HepG2 (cell line): Measurements from ENCODE around the gene ATAD1. TPM values are rescaled to one million over a fixed set of nuclear protein-coding genes. Genes with fewer than 3 reads are reported as not detected.

Experiments
- ARID3A ChIP-seq: IDR thresholded peaks from 2 replicates; pipeline ENCODE4 v1.6.1; 2012; ENCODE audit warnings: low read depth, low read length, improper control_type of control experiment
- ARNT2 ChIP-seq: sonication (generic); formaldehyde crosslinking; IDR thresholded peaks from 2 replicates; pipeline ENCODE4 v1.8.0; 2022; ENCODE audit warnings: mild to moderate bottlenecking, low read depth, missing genetic modification reagents, moderate library complexity
- BRCA1 ChIP-seq: sonication (generic); formaldehyde crosslinking; IDR thresholded peaks from 2 replicates; pipeline ENCODE4 v1.4.0; 2020; ENCODE audit warnings: missing genetic modification reagents
- CEBPB ChIP-seq: IDR thresholded peaks from 2 replicates; pipeline ENCODE4 v1.6.1; 2011; ENCODE audit warnings: low read depth, low read length, improper control_type of control experiment, borderline replicate concordance
- HES4 ChIP-seq: sonication (generic); formaldehyde crosslinking; IDR thresholded peaks from 2 replicates; pipeline ENCODE4 v1.9.0; 2021; ENCODE audit warnings: mild to moderate bottlenecking, missing genetic modification reagents, borderline replicate concordance
- MEF2D ChIP-seq: sonication (generic); formaldehyde crosslinking; IDR thresholded peaks from 2 replicates; pipeline ENCODE4 v1.5.1; 2020; ENCODE audit warnings: mild to moderate bottlenecking, missing genetic modification reagents
- MYPOP ChIP-seq: sonication (generic); formaldehyde crosslinking; IDR thresholded peaks from 2 replicates; pipeline ENCODE4 v1.8.1; 2023; ENCODE audit warnings: mild to moderate bottlenecking, moderate library complexity, missing genetic modification reagents
- PCBP2 ChIP-seq: fragments of 200-400 bp; formaldehyde crosslinking; optimal IDR thresholded peaks from 2 replicates; pipeline ENCODE3; 2018; ENCODE audit warnings: low read length, low read depth; ENCODE audit not compliant: poor library complexity, severe bottlenecking
- RORA ChIP-seq: sonication (generic); formaldehyde crosslinking; IDR thresholded peaks from 2 replicates; pipeline ENCODE4 v1.5.0; 2020; ENCODE audit warnings: mild to moderate bottlenecking, missing genetic modification reagents, moderate library complexity
- YEATS4 ChIP-seq: sonication (generic); formaldehyde crosslinking; IDR thresholded peaks from 2 replicates; pipeline ENCODE4 v1.4.0; 2020; ENCODE audit warnings: missing genetic modification reagents, borderline replicate concordance
- ZNF263 ChIP-seq: sonication (generic); formaldehyde crosslinking; IDR thresholded peaks from 2 replicates; pipeline ENCODE4 v1.4.0; 2020; ENCODE audit warnings: missing genetic modification reagents
- ZNF350 ChIP-seq: sonication (generic); formaldehyde crosslinking; IDR thresholded peaks from 2 replicates; pipeline ENCODE4 v1.4.0; 2020; ENCODE audit warnings: mild to moderate bottlenecking, low read depth, missing genetic modification reagents, borderline replicate concordance
- ZNF556 ChIP-seq: sonication (generic); formaldehyde crosslinking; IDR thresholded peaks from 2 replicates; pipeline ENCODE4 v1.4.0; 2020; ENCODE audit warnings: mild to moderate bottlenecking, missing genetic modification reagents, borderline replicate concordance
- ZNF564 ChIP-seq: sonication (generic); formaldehyde crosslinking; IDR thresholded peaks from 2 replicates; pipeline ENCODE4 v1.8.1; 2023; ENCODE audit warnings: mild to moderate bottlenecking, missing genetic modification reagents
- polyA plus RNA-seq, 8 experiments: library from polyadenylated mRNA; depleted of rRNA in 3 of 8; stranded (reverse) in 7 of 8; unstranded in 1 of 8; fragments of >200 nt; fragmentation: Illumina TruSeq in 4 of 8; extraction: Trizol in 4 of 8; gene quantifications; 2 replicates each; pipeline versions ENCODE4 v1.2.1 to v1.2.3, GENCODE V29; 2011 to 2016; ENCODE audit warnings: low read depth in 4 of 8, missing spikeins in 1 of 8, mixed read lengths in 1 of 8; ENCODE audit not compliant: insufficient read depth in 1 of 8
- total RNA-seq, 5 experiments: library from RNA; depleted of rRNA; stranded (reverse); fragments of >200 nt; fragmentation: Illumina TruSeq; extraction: Trizol; gene quantifications; 2 replicates each; pipeline ENCODE4 v1.2.3, GENCODE V29; 2016; ENCODE audit warnings: low read depth in 1 of 5
- TF ChIP-seq, protein P1 (sequence below): sonication (generic); formaldehyde crosslinking; IDR thresholded peaks from 2 replicates; pipeline ENCODE4 v1.4.0; 2020; ENCODE audit warnings: missing genetic modification reagents
- TF ChIP-seq, protein P2 (sequence below): sonication (generic); formaldehyde crosslinking; IDR thresholded peaks from 2 replicates; pipeline ENCODE4 v1.8.1; 2023; ENCODE audit warnings: missing genetic modification reagents, mild to moderate bottlenecking, borderline replicate concordance
- TF ChIP-seq, protein P3 (sequence below): sonication (generic); formaldehyde crosslinking; IDR thresholded peaks from 2 replicates; pipeline ENCODE4 v1.9.0; 2021; ENCODE audit warnings: mild to moderate bottlenecking, missing genetic modification reagents

The ATAD1 gene
- total and polyA plus RNA-seq, 2 of the 13 experiments (the other 11 are each of a cell fraction or from before 2014, with no cell fraction given): 14.9 to 28.2 TPM

DNA sequence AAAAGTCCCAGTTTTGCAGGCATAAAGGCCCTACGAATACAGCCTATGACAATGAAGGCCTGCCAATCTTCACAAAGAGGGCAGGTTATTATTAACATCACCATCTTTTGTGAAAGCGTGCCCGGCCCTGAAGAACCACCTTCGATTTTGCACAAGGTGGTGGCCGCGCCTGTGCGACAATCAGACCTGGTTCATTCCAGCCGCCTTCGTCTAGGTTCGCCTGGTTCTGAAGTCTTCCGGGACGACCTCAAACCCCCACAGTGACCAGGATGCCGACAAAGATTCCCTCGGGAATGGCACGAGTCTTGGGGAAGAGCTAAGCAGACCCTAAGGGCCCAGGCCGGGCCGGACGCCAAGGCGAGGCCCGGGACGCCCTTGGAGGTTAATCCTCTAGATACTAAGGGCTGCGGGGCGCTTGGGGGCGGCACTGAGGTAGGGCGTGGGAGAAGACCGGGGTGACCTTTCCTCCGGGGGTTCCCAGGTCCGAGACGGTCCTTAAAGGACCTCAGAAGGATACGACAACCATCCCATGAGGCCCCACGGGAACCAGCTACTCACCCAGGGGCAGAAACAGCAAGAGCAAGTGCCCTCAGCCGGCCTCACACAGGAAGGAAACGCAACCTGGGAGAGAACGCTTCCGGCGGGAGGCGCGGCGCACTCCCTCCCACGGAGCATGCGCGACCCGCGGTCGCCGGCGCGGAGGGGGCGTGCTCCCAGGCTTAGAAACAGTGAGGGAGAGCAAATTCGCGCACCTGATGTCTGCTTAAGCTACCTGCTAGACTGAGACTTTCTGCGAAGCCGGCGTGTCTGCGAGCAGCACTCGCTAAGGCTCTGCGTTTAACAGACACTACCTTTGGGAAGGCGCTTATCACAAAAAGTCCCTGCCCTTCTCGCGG is at the start of gene ATAD1 (continued):
- TF ChIP-seq ARID3A (no peak), ZNF556 (peak; percentile 41), CEBPB (no peak), ZNF263 (CRISPR knock-in tag) (peak; percentile 56; the same call in 1 of the 2 replicates), YEATS4 (CRISPR knock-in tag) (peak; percentile 60), BRCA1 (CRISPR knock-in tag) (no peak), RORA (CRISPR knock-in tag) (no peak), MEF2D (0 out of 2 replicates have a peak, but pooled peaks have one; percentile 21), PCBP2 (no peak), ZNF564 (CRISPR knock-in tag) (no peak), HES4 (CRISPR knock-in tag) (no peak), ZNF350 (CRISPR knock-in tag) (peak; percentile 75; the same call in 1 of the 2 replicates), ARNT2 (CRISPR knock-in tag) (no peak), MYPOP (CRISPR knock-in tag) (no peak; the same call in 1 of the 2 replicates)
- TF ChIP-seq, protein P1, sequence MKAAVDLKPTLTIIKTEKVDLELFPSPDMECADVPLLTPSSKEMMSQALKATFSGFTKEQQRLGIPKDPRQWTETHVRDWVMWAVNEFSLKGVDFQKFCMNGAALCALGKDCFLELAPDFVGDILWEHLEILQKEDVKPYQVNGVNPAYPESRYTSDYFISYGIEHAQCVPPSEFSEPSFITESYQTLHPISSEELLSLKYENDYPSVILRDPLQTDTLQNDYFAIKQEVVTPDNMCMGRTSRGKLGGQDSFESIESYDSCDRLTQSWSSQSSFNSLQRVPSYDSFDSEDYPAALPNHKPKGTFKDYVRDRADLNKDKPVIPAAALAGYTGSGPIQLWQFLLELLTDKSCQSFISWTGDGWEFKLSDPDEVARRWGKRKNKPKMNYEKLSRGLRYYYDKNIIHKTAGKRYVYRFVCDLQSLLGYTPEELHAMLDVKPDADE (CRISPR knock-in tag): no peak
- TF ChIP-seq, protein P2, sequence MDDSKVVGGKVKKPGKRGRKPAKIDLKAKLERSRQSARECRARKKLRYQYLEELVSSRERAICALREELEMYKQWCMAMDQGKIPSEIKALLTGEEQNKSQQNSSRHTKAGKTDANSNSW: no peak; the same call in 1 of the 2 replicates
- TF ChIP-seq, protein P3, sequence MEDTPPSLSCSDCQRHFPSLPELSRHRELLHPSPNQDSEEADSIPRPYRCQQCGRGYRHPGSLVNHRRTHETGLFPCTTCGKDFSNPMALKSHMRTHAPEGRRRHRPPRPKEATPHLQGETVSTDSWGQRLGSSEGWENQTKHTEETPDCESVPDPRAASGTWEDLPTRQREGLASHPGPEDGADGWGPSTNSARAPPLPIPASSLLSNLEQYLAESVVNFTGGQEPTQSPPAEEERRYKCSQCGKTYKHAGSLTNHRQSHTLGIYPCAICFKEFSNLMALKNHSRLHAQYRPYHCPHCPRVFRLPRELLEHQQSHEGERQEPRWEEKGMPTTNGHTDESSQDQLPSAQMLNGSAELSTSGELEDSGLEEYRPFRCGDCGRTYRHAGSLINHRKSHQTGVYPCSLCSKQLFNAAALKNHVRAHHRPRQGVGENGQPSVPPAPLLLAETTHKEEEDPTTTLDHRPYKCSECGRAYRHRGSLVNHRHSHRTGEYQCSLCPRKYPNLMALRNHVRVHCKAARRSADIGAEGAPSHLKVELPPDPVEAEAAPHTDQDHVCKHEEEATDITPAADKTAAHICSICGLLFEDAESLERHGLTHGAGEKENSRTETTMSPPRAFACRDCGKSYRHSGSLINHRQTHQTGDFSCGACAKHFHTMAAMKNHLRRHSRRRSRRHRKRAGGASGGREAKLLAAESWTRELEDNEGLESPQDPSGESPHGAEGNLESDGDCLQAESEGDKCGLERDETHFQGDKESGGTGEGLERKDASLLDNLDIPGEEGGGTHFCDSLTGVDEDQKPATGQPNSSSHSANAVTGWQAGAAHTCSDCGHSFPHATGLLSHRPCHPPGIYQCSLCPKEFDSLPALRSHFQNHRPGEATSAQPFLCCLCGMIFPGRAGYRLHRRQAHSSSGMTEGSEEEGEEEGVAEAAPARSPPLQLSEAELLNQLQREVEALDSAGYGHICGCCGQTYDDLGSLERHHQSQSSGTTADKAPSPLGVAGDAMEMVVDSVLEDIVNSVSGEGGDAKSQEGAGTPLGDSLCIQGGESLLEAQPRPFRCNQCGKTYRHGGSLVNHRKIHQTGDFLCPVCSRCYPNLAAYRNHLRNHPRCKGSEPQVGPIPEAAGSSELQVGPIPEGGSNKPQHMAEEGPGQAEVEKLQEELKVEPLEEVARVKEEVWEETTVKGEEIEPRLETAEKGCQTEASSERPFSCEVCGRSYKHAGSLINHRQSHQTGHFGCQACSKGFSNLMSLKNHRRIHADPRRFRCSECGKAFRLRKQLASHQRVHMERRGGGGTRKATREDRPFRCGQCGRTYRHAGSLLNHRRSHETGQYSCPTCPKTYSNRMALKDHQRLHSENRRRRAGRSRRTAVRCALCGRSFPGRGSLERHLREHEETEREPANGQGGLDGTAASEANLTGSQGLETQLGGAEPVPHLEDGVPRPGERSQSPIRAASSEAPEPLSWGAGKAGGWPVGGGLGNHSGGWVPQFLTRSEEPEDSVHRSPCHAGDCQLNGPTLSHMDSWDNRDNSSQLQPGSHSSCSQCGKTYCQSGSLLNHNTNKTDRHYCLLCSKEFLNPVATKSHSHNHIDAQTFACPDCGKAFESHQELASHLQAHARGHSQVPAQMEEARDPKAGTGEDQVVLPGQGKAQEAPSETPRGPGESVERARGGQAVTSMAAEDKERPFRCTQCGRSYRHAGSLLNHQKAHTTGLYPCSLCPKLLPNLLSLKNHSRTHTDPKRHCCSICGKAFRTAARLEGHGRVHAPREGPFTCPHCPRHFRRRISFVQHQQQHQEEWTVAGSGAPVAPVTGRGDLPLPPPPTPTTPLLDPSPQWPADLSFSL (CRISPR knock-in tag): no peak
